ENCODE results near the gene ODR4.

Gene ODR4

GRCh38 chr1:186438567-186438966 lies 62.9 kb downstream of the ODR4 start:
- Histone ChIP-seq H3K4me1 (no peaks in the 10 kb centered on the region), H3K9me3 (no peaks in the 10 kb centered on the region), H3K27me3 (no peaks in the 10 kb centered on the region; the same call in 1 of the 2 replicates), H3K4me3 (ENCODE audit: low read depth, low read length) (no peak overlapping the region), H3K36me3 (no peaks in the 10 kb centered on the region)
- DNase-seq = no peak
- TF ChIP-seq CTCF (IDR thresholded peaks at IDR 0.05; ENCODE audit: low read depth, low read length) = no peak

- H3K9me3 ChIP-seq = no peaks in the 10 kb centered on the region
- H3K4me3 ChIP-seq (ENCODE audit: low read depth, low read length) = no peak overlapping the region
- H3K36me3 ChIP-seq = no peaks in the 10 kb centered on the region
- no peaks in the 10 kb centered on the region; the same call in 1 of the 2 replicates for H3K27me3 ChIP-seq
- TF ChIP-seq CTCF (IDR thresholded peaks at IDR 0.05; ENCODE audit: low read depth, low read length) = no peak
- no peak for DNase-seq
- H3K4me1 ChIP-seq = no peaks in the 10 kb centered on the region
Observed at GRCh38 chr1:186440584-186440983, 64.9 kb downstream of the ODR4 start.

- H3K9me3 ChIP-seq = no peaks in the 10 kb centered on the region
- no peak overlapping the region for H3K4me3 ChIP-seq (ENCODE audit: low read depth, low read length)
- no peaks in the 10 kb centered on the region; the same call in 1 of the 2 replicates for H3K27me3 ChIP-seq
- no peaks in the 10 kb centered on the region for H3K36me3 ChIP-seq
- H3K4me1 ChIP-seq = no peaks in the 10 kb centered on the region
- TF ChIP-seq CTCF (IDR thresholded peaks at IDR 0.05; ENCODE audit: low read depth, low read length) = no peak
- no peak for DNase-seq
Observed at GRCh38 chr1:186442651-186443375, 67.2 kb downstream of the ODR4 start.

- Histone ChIP-seq H3K9me3 (no peaks in the 10 kb centered on the region), H3K4me3 (ENCODE audit: low read depth, low read length) (no peak overlapping the region), H3K36me3 (no peaks in the 10 kb centered on the region), H3K4me1 (no peaks in the 10 kb centered on the region), H3K27me3 (no peaks in the 10 kb centered on the region; the same call in 1 of the 2 replicates)
- no peak for TF ChIP-seq CTCF (IDR thresholded peaks at IDR 0.05; ENCODE audit: low read depth, low read length)
- DNase-seq = no peak
Observed at GRCh38 chr1:186443638-186444037, 68.0 kb downstream of the ODR4 start.

- no peak overlapping the region for H3K4me3 ChIP-seq (ENCODE audit: low read depth, low read length)
- TF ChIP-seq CTCF (IDR thresholded peaks at IDR 0.05; ENCODE audit: low read depth, low read length) = no peak
- no peaks in the 10 kb centered on the region for H3K27me3 ChIP-seq
- H3K36me3 ChIP-seq = no peaks in the 10 kb centered on the region
- H3K4me1 ChIP-seq = no peaks in the 10 kb centered on the region
- no peak for DNase-seq
- no peaks in the 10 kb centered on the region for H3K9me3 ChIP-seq
Observed at GRCh38 chr1:186446152-186446551, 70.5 kb downstream of the ODR4 start.

GRCh38 chr1:186454981-186455380 lies 79.3 kb downstream of the ODR4 start:
- H3K4me1 ChIP-seq = no peaks in the 10 kb centered on the region
- no peaks in the 10 kb centered on the region for H3K9me3 ChIP-seq
- no peak for DNase-seq
- H3K27me3 ChIP-seq = no peaks in the 10 kb centered on the region; the same call in 1 of the 2 replicates
- H3K36me3 ChIP-seq = no peaks in the 10 kb centered on the region
- TF ChIP-seq CTCF (IDR thresholded peaks at IDR 0.05; ENCODE audit: low read depth, low read length) = no peak
- no peak overlapping the region for H3K4me3 ChIP-seq (ENCODE audit: low read depth, low read length)

Data from BE2C (cell line).